ENCODE data around the gene LRIT2.
"Not testable (repeated sequence)": the region's sequence is repeated elsewhere in the genome, so short reads cannot be mapped to it uniquely, and the experiment has no call there.

The LRIT2 gene

DNA sequence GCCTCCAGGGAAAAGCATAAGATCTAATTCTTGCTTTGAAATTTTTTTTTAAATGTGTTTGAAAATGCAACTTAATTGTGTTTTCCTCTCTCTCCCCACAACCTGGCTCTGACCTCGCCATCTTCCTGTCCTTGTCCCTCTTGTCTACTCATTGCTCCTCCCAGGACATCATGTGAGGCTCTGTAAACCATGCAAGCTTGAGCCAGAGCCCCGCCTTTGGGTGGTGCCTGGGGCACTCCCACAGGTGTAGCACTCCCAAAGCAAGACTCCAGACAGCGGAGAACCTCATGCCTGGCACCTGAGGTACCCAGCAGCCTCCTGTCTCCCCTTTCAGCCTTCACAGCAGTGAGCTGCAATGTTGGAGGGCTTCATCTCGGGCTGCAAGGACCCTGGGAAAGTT is 40.8 kb downstream of the LRIT2 start:
- DNase-seq (ENCODE audit: low spot score): no peak

DNA sequence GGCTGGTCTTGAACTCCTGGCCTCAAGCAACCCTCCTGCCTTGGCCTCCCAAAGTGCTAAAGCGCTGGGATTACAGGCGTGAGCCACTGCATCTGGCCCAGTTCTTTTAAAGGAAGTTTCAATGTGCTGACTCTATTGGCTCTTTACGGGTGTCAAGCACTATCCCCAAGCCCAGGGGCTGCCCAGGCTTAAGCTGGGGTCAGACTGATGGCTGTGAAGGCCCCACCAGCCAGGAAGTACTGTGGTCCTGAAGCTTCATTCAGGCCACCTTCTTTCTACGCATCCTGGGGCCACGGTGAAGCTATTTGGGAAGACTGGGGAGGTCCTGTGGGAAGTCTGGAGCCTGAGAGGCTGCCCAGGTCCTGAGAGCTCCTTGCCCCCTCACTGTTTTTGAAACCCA is 43.7 kb downstream of the LRIT2 start:
- no peak for DNase-seq (ENCODE audit: low spot score)

DNA sequence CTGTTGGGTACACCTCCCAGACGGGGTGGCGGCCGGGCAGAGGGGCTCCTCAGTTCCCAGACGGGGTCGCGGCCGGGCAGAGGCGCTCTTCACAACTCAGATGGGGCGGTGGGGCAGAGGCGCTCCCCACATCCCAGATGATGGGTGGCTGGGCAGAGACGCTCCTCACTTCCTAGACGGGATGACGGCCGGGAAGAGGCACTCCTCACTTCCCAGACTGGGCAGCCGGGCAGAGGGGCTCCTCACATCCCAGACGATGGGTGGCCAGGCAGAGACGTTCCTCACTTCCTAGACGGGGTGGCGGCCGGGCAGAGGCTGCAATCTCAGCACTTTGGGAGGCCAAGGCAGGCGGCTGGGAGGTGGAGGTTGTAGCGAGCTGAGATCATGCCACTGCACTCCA is 45.0 kb downstream of the LRIT2 start:
- not testable (repeated sequence) for DNase-seq (ENCODE audit: low spot score)

DNA sequence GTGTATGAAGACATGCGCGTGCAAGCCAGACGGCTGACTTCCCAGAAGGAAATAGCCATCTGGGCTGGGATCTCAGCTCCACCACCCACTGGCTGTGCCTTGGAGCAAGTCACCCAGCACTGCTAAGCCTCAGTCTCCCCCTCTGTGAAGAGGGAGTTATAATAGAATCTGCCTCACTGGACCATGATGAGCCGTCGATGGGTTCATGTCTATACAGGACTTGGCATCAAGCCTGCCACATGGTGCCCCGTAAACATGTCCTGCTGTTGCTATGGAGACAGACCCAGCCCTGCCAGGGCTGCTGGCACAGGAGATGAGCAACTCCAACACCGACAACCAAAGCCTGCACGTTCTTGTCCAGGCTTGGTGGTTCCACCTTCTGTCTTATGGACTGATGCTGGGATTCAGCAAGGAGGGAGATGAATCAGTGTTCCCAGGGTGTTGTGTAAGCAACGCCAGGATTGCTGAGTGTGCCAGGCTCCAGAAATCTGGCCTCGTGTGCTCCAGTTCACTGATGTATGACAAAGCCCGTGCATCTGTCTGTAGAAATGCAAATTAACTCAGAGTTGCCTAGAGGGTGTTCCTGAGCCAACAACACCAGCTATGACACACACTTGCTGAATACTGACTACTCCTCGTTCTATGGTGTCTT is 46.2 kb downstream of the LRIT2 start:
- DNase-seq (ENCODE audit: low spot score): no peak

DNA sequence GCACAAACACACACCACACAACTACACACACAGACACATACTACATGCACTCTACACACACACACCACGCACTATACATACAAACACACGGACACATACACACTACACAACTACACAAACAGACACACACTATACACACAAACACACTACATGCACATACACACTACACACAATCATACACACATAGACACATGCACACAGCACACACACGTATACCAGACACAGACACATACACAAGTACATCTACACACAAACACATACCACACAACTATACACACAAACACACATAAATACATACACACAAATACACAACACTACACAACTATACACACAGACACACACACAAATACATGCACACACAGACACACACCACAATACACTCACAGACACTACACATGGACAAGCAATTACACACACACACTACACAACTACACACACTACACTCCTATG is 47.2 kb downstream of the LRIT2 start:
- DNase-seq (ENCODE audit: low spot score): no peak

DNA sequence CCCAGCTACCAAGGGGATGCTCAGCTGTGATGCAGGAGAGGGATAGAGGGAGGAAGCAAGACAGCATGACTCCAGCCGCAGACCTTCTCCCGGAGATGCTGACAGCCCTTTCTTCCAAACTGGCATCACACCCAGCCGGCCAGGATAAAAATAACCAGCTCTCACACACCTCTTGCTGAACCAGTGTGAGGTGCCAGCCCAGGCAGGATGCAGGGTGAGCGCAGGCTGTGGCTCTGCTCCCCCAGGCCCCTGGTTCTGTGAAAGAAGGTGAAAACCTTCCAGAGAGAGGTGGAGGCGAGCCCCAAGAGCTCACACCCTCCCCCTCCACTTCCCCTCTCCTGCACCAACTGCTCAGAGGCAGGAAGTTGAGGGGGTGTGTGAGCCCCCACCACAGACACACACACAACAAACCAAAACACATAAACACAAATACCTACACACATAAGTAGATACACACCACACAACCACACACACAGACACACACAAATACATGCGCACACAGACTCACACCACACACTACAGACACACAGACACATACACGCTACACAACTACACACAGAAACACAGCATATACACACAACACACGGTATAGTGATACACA is 47.7 kb downstream of the LRIT2 start:
- no peak for DNase-seq (ENCODE audit: low spot score)

DNA sequence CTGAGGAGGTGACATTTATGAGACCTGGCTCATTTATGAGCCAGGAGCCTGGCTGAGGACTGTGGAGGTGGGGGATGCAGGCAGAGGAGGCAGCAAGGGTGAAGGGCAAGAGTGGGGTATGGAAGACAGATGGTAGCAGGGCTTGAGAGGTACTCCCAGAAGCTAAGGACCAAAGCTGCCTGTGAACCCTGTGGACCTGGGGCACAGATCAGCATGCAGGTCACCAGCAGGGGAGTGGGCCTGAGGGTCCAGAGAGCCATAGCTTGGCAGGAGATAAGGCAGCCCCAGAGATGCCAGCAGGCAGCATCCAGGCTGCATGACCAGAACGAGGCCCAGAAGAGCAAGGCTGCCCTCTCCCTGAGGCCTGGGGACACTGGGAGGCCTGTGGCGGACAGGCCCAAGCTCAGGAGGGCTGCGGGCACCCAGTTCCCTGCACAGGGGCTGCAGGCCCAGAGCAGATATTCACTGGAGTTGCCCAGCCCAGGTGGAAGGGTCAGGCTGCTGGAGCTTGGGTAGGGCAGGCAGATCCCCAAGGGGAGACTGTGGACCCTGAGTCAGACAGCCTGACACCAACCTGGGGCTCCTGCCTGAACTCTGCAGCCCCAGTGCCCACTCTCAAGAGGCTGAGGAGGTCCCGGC is 48.4 kb downstream of the LRIT2 start:
- no peak for DNase-seq (ENCODE audit: low spot score)

DNA sequence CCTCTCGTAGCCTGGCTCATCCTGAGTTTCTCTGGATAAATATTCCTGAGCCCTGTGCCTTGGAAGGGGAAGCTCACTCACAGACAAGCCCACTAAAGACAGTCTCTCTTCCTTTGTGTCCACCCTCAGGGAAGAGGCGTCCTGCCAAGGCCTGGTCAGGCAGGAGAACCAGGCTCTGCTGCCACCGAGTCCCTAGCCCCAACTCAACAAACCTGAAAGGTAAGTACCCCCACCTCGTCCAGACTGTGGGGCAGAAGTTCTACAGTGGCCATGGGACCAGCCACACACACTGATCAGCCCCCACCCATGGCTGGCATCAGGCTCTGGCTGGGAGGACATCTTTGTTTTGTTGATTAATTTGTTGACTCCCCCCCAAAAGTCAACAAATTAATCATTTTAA is 49.0 kb downstream of the LRIT2 start:
- DNase-seq (ENCODE audit: low spot score): no peak

DNA sequence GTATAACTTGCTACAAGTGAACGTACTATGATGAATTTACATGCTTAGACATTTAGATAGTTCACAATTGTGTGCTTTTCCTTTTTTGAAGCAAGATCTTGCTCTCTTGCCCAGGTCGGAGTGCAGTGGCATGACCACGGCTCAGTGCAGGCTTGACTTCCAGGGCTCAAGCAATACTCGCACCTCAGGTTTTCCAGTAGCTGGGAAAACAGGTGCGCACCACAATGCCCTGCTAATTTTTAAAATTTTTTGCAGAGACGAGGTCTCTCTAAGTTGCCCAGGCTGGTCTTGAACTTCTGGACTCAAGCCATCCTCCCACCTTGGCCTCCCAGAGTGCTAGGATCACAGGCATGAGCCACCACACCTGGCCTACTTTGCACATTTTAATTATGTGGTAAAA is 49.9 kb downstream of the LRIT2 start:
- DNase-seq (ENCODE audit: low spot score): no peak

DNA sequence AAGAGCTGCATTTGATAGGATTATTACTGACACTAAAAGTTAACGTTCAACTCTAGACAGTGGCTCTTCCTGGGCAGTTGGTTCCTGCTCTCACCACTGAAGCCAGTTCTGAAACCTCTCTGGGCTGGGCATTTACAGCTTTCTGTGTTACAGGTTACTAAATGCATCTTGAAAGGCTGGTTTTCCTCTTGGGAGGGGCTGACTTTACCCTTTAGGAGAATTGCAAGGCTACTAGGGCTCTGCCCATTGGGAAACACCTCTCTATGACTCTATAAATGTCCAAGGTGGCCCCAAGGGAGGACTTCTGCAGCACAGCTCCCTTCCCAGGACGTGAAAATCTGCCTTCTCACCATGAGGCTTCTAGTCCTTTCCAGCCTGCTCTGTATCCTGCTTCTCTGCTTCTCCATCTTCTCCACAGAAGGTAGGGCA is 51.8 kb downstream of the LRIT2 start, which contains the start of gene GPR15LG:
Gene GPR15LG, plus strand, starts transcription at position 301 of the 429 bp plus-strand sequence. Its CDS starts 51 bp downstream, at position 352.
- DNase-seq (ENCODE audit: low spot score): no peak

DNA sequence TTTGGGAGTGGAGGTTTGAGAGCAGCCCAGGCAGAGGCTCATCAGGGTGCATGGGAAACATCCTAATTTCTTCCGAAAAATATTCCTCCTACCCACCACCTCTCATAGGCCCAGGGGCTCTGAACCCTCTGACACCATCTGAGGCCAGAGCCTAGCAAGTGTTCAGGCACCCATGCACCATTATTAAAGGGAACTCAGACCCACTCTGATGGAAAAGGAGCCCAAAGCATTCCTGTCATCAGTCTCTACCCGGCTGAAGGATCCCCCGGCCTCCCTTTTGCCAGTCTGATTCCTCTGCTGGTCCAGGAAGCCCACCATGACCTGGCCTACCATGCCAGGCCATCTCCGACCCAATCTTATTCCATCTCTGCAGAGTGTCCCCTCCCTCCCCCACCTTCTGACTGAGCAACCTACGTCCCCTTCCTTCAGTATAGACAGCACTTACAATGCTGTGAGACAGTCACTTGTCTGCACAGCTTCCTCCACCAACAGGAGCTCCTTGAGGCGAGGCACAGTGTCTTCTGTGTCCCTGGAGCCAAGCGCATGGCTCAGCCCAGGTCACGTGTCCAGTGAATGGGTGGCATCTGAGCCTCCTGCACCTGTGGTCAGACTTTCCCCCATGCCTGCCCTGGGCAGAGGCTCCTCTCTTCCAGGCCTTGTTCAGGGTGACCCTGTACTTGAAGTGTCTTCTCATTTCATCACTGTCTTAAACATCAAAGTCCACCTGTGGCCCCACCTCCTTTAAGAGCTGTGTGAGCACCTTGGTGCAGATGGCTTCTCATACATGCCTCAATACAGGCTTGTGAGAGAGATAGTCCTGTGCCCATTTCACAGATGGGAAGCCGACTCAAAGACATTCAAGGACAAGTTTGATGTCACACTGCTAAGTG is 52.6 kb downstream of the LRIT2 start:
- no peak for DNase-seq (ENCODE audit: low spot score)

DNA sequence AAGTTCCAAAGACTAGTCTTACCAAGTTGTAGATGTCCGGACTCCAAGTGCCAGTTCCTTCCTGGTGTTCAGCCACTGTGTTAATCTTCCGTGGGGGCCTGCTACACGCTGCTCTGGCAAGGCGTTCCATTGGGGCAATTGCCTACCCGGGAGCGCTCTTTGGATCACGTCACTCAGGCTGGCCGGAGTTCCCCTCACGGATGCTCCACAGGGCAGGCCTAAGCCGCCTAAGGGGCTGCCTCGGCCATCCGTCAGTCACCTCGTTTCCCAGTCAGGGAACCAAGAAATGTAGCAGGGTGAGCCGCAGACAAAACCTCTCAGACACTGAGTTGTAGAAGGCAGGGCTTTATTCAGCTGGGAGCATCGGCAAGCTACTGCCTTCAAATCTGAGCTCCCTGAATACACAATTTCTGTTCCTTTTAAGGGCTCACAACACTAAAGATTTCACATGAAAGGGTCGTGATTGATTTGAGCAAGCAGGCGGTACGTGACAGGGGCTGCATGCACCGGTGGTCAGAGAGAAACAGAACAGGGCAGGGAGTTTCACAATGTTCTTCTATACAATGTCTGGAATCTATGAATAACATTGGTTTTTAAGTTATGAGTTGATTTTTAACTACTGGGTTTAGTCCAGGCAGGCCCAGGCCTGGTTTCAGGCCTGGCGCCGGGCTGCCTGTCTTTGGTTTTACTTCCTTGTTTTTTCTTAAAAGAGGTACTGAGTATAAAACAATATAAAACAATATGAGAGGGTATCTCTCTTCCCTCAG is 53.5 kb downstream of the LRIT2 start:
- not testable (repeated sequence) for DNase-seq (ENCODE audit: low spot score)

DNA sequence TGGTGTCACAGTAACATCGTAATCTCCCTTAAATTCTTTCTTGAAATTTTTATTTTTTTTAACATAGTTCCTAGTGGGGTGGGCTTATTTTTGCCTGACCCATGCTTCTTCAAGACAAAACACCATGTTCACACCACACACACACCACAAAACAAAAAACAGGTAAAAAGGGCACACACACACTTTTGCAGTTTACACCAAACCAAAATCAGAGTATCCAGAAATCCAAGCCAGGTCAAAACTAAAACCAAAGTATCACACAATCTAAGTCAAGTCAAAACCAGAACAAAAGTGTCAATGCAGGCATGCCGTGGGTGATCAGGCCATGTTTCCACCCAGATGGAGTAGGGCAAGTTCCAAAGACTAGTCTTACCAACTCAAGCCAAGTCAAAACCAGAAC is 54.1 kb downstream of the LRIT2 start:
- DNase-seq (ENCODE audit: low spot score): not testable (repeated sequence)

Measured in hepatic stellate cell (primary cell).